HepG2 (cell line): ENCODE measurements around the gene EIF4G3. TPM values are rescaled to one million over a fixed set of nuclear protein-coding genes. Genes with fewer than 3 reads are reported as not detected.

Experiments used
- ATAC-seq: fragments of 200-7000 bp; cut with Tn5 transposase; 3 replicates; pipeline ENCODE4 v1.9.1; 2020; ENCODE audit warnings: mild to moderate bottlenecking, moderate library complexity
- BruUV-seq: library from RNA; stranded (reverse); fragments of 400-500 nt; replicated peaks from 2 replicates; lab custom pipeline; 2021; lab: Mats Ljungman, UMichigan
- CTCF ChIA-PET: fragments of 300-600 bp; formaldehyde crosslinking; extraction: SDS; loops from one replicate; lab custom pipeline; 2021; ENCODE audit warnings: low total read pairs, inconsistent platforms, low intra/inter-chr PET ratio; lab: Yijun Ruan, JAX
- POLR2A ChIA-PET: fragments of 350-600 bp; sonication (Branson Sonifier 250); formaldehyde crosslinking; loops from one replicate; lab custom pipeline; 2020; ENCODE audit warnings: antibody characterized with exemption, inconsistent platforms; lab: Yijun Ruan, JAX
- DNase-seq: peaks from one replicate; pipeline ENCODE4 v3.0.0-alpha.2; 2015; ENCODE audit warnings: low spot score
- FAIRE-seq: peaks from 3 replicates; lab custom pipeline; 2011; peaks lifted over from hg19 to GRCh38; lab: Jason Lieb, UNC
- H2AFZ ChIP-seq: one replicate; pipeline ENCODE4 v1.6.1; 2011; ENCODE audit warnings: low read length, inconsistent platforms
- H3K27ac ChIP-seq: fragments of 300-600 bp; 3 replicates; pipeline ENCODE4 v1.8.0; 2011; ENCODE audit warnings: mixed run types, mild to moderate bottlenecking, mixed read lengths, low read length, inconsistent platforms; ENCODE audit not compliant: insufficient read depth; ENCODE audit errors: extremely low read length
- H3K27me3 ChIP-seq, 2 experiments: fragments of 200-600 bp in 1 of 2; 2 replicates in 1 of 2; 3 replicates in 1 of 2; pipeline versions ENCODE4 v1.6.0 to v1.8.0; 2011; ENCODE audit warnings: low read length in 2 of 2, mild to moderate bottlenecking in 2 of 2, moderate library complexity in 2 of 2, inconsistent platforms in 1 of 2; ENCODE audit not compliant: insufficient read depth in 2 of 2, control insufficient read depth in 1 of 2
- H3K36me3 ChIP-seq, 2 experiments: fragments of 200-600 bp in 1 of 2; replicated peaks in 1 of 2; 2 replicates in 1 of 2; 3 replicates in 1 of 2; pipeline versions ENCODE4 v1.5.1 to v1.8.0; 2011; ENCODE audit warnings: low read length in 2 of 2, inconsistent platforms in 1 of 2; ENCODE audit not compliant: insufficient read depth in 2 of 2, control insufficient read depth in 1 of 2
- H3K4me1 ChIP-seq: 2 replicates; pipeline ENCODE4 v1.5.1; 2012; ENCODE audit warnings: low read length, inconsistent platforms; ENCODE audit not compliant: insufficient read depth
- H3K4me2 ChIP-seq: 2 replicates; pipeline ENCODE4 v1.6.0; 2011; ENCODE audit warnings: low read depth, low read length, inconsistent platforms
- H3K4me3 ChIP-seq, 3 experiments: fragments of 200-600 bp in 1 of 3; sonication (generic), shearing (Covaris generic) in 1 of 3; replicated peaks in 1 of 3; 2 replicates each; pipeline ENCODE4 v1.5.1; 2011 to 2016; ENCODE audit warnings: low read length in 3 of 3, inconsistent platforms in 2 of 3, low read depth in 2 of 3, mild to moderate bottlenecking in 2 of 3, control low read depth in 1 of 3, mixed read lengths in 1 of 3; ENCODE audit not compliant: insufficient read depth in 1 of 3
- H3K79me2 ChIP-seq: one replicate; pipeline ENCODE4 v1.6.1; 2011; ENCODE audit warnings: low read length, inconsistent platforms; ENCODE audit not compliant: insufficient read depth
- H3K9ac ChIP-seq: 2 replicates; pipeline ENCODE4 v1.6.0; 2011; ENCODE audit warnings: mild to moderate bottlenecking, low read depth, low read length, inconsistent platforms; ENCODE audit not compliant: insufficient read depth
- H3K9me3 ChIP-seq: 2 replicates; pipeline ENCODE4 v1.5.1; 2012; ENCODE audit warnings: mild to moderate bottlenecking, low read length
- H4K20me1 ChIP-seq: 2 replicates; pipeline ENCODE4 v1.6.0; 2011; ENCODE audit warnings: inconsistent platforms, mild to moderate bottlenecking, low read length, moderate library complexity; ENCODE audit not compliant: insufficient read depth
- ATRX ChIP-seq: sonication (generic); formaldehyde crosslinking; IDR thresholded peaks from 2 replicates; pipeline ENCODE4 v1.4.0; 2020; ENCODE audit warnings: missing genetic modification reagents, borderline replicate concordance
- CEBPG ChIP-seq: IDR thresholded peaks from 2 replicates; pipeline ENCODE4 v1.6.1; 2016
- CTCF ChIP-seq: sonication (generic); formaldehyde crosslinking; IDR thresholded peaks from 2 replicates; pipeline ENCODE4 v1.5.0; 2020; ENCODE audit warnings: mild to moderate bottlenecking, missing genetic modification reagents, moderate library complexity
- GABPA ChIP-seq, 2 experiments: IDR thresholded peaks; 2 replicates each; pipeline ENCODE4 v1.6.1; 2011 to 2016; ENCODE audit warnings: low read depth in 2 of 2, low read length in 1 of 2, missing biosample characterization in 1 of 2, missing genetic modification characterization in 1 of 2
- GMEB2 ChIP-seq: IDR thresholded peaks from 2 replicates; pipeline ENCODE4 v1.6.1; 2016; ENCODE audit warnings: missing biosample characterization, missing genetic modification reagents, low read depth
- KLF16 ChIP-seq, 2 experiments: sonication (generic) in 1 of 2; formaldehyde crosslinking in 1 of 2; IDR thresholded peaks; 2 replicates each; pipeline versions ENCODE4 v1.6.1 to v1.8.0; 2016 to 2023; ENCODE audit warnings: missing genetic modification reagents in 2 of 2, missing compliant biosample characterization in 1 of 2
- NFKBIZ ChIP-seq: IDR thresholded peaks from 2 replicates; pipeline ENCODE4 v1.6.1; 2018; ENCODE audit warnings: missing genetic modification reagents, missing compliant biosample characterization
- PLSCR1 ChIP-seq: sonication (generic); formaldehyde crosslinking; IDR thresholded peaks from 2 replicates; pipeline ENCODE4 v1.5.0; 2020; ENCODE audit warnings: missing genetic modification reagents, mild to moderate bottlenecking, borderline replicate concordance
- RBM22 ChIP-seq: fragments of 200-400 bp; formaldehyde crosslinking; optimal IDR thresholded peaks from 2 replicates; pipeline ENCODE3; 2017; ENCODE audit warnings: mild to moderate bottlenecking, low read length, moderate library complexity
- SKI ChIP-seq: fragments of 450-650 bp; IDR thresholded peaks from one replicate; pipeline ENCODE4 v1.6.1; 2018; ENCODE audit warnings: mild to moderate bottlenecking; ENCODE audit not compliant: partially characterized antibody
- SNRNP70 ChIP-seq: fragments of 200-400 bp; formaldehyde crosslinking; IDR thresholded peaks from 2 replicates; pipeline ENCODE4 v1.6.1; 2017; ENCODE audit warnings: mild to moderate bottlenecking, low read depth, low read length, moderate library complexity
- TBL1XR1 ChIP-seq: fragments of 150-350 bp; IDR thresholded peaks from 2 replicates; pipeline ENCODE4 v1.6.1; 2014; ENCODE audit warnings: borderline replicate concordance, low read length; ENCODE audit not compliant: partially characterized antibody
- THAP9 ChIP-seq: sonication (generic); formaldehyde crosslinking; IDR thresholded peaks from 2 replicates; pipeline ENCODE4; 2020; ENCODE audit warnings: missing genetic modification reagents, mild to moderate bottlenecking, borderline replicate concordance
- ZNF17 ChIP-seq: sonication (generic); formaldehyde crosslinking; IDR thresholded peaks from 2 replicates; pipeline ENCODE4 v1.5.0; 2020; ENCODE audit warnings: mild to moderate bottlenecking, missing genetic modification reagents
- ZNF572 ChIP-seq: sonication (generic); formaldehyde crosslinking; IDR thresholded peaks from 2 replicates; pipeline ENCODE4 v1.5.1; 2020; ENCODE audit warnings: mild to moderate bottlenecking, missing genetic modification reagents
- ZNF768 ChIP-seq: sonication (generic); formaldehyde crosslinking; IDR thresholded peaks from 2 replicates; pipeline ENCODE4 v1.4.0; 2020; ENCODE audit warnings: missing genetic modification reagents
- WGBS: methylation state at CpG from one replicate; pipeline ENCODE4 v1.1.6; 2017; ENCODE audit warnings: low lambda C conversion rate; 5-methylcytosine and 5-hydroxymethylcytosine counted together
- in situ Hi-C: cut with HindIII; loops from 2 replicates; pipeline ENCODE4 v1.10.0; 2017; ENCODE audit warnings: low pct_unique_long_range_greater_than_20kb; ENCODE audit not compliant: extremely low pct_ligation_motif_present
- intact Hi-C: fragments of 100-400 bp; cut with micrococcal nuclease; formaldehyde crosslinking; loops from one replicate; pipeline ENCODE4 v1.10.0; 2022; ENCODE audit not compliant: unreplicated experiment
- polyA plus RNA-seq, 8 experiments: library from polyadenylated mRNA; depleted of rRNA in 3 of 8; stranded (reverse) in 7 of 8; unstranded in 1 of 8; fragments of >200 nt; fragmentation: Illumina TruSeq in 4 of 8; extraction: Trizol in 4 of 8; gene quantifications; 2 replicates each; pipeline versions ENCODE4 v1.2.1 to v1.2.3, GENCODE V29; 2011 to 2016; ENCODE audit warnings: low read depth in 4 of 8, missing spikeins in 1 of 8, mixed read lengths in 1 of 8; ENCODE audit not compliant: insufficient read depth in 1 of 8
- total RNA-seq, 5 experiments: library from RNA; depleted of rRNA; stranded (reverse); fragments of >200 nt; fragmentation: Illumina TruSeq; extraction: Trizol; gene quantifications; 2 replicates each; pipeline ENCODE4 v1.2.3, GENCODE V29; 2016; ENCODE audit warnings: low read depth in 1 of 5

The EIF4G3 gene
- total and polyA plus RNA-seq, 2 of the 13 experiments (the other 11 are each of a cell fraction or from before 2014, with no cell fraction given): 22.2 to 27.6 TPM

GRCh38 chr1:20978413-20978812 is 198.3 kb downstream of the EIF4G3 start:
- Histone ChIP-seq H3K4me1 (no peaks in the 10 kb centered on the region), H4K20me1 (no peaks in the 10 kb centered on the region), H3K4me3 (no peak overlapping the region), H3K79me2 (no peaks in the 10 kb centered on the region), H3K4me2 (no peak overlapping the region), H2AFZ (no peak overlapping the region), H3K27me3 (no peaks in the 10 kb centered on the region), H3K9ac (no peak overlapping the region), H3K36me3 (peaks cover 0 to 12% of the 10 kb centered on the region in 2 experiments; a peak in 1 of 5 replicates), H3K9me3 (no peaks in the 10 kb centered on the region), H3K27ac (no peak overlapping the region)
- no peak for TF ChIP-seq NFKBIZ (CRISPR knock-in tag)
- TF ChIP-seq RBM22: no peak
- no peak for TF ChIP-seq PLSCR1 (CRISPR knock-in tag)
- no peak for TF ChIP-seq ZNF768 (CRISPR knock-in tag)
- no peak for TF ChIP-seq ATRX
- no peak for TF ChIP-seq GABPA (IDR thresholded peaks at IDR 0.05; ENCODE audit: low read depth, low read length)
- no peak for TF ChIP-seq GABPA (CRISPR knock-in tag; IDR thresholded peaks at IDR 0.05; ENCODE audit: low read depth)
- no peak for TF ChIP-seq TBL1XR1
- TF ChIP-seq CEBPG (CRISPR knock-in tag): no peak
- TF ChIP-seq SNRNP70: no peak
- TF ChIP-seq KLF16 (CRISPR knock-in tag; IDR thresholded peaks at IDR 0.05): no peak
- no peak for TF ChIP-seq ZNF17 (CRISPR knock-in tag)
- no peak for TF ChIP-seq CTCF (CRISPR knock-in tag)
- no peak for TF ChIP-seq ZNF572
- TF ChIP-seq SKI: no peak
- no peak for TF ChIP-seq THAP9 (CRISPR knock-in tag)
- TF ChIP-seq GMEB2 (CRISPR knock-in tag): no peak
- ATAC-seq: no peak
- POLR2A ChIA-PET: no interaction called here
- WGBS: 98% methylated on average over 2 of the region's 2 CpGs
- no TSS peak for BruUV-seq
- intact Hi-C loops (no loop called here), in situ Hi-C loops (loop anchor here (25.0 kb wide), 1 partner anchor 209 kb away; the partner anchor contains the start of gene EIF4G3)
- CTCF ChIA-PET: interaction anchor here (1.3 kb wide), 1 partner anchor 217 kb away, joined by 4 read pairs; no protein-coding TSS in a partner anchor
- DNase-seq: no peak
- no peak for FAIRE-seq
